H9 (cell line): ENCODE data around the gene PRR23A. TPM values are rescaled to one million over a fixed set of nuclear protein-coding genes. Genes with fewer than 3 reads are reported as not detected.

Experiments used
- DNase-seq: peaks from one replicate; pipeline ENCODE4 v3.0.0-alpha.2; 2017
- H2AFZ ChIP-seq: one replicate; pipeline ENCODE4 v1.6.1; 2013; ENCODE audit warnings: mild to moderate bottlenecking, low read length, control low read depth, moderate library complexity
- H2AK5ac ChIP-seq: 2 replicates; pipeline ENCODE4 v1.6.1; 2013; ENCODE audit warnings: low read length, control low read depth, mixed read lengths; ENCODE audit not compliant: insufficient read length
- H2BK120ac ChIP-seq: one replicate; pipeline ENCODE4 v1.6.1; 2013; ENCODE audit warnings: low read depth, mild to moderate bottlenecking, low read length, control low read depth, inconsistent platforms; ENCODE audit not compliant: poor library complexity, severe bottlenecking
- H2BK12ac ChIP-seq: 2 replicates; pipeline ENCODE4 v1.6.1; 2013; ENCODE audit warnings: low read length, control low read depth, mixed read lengths, low read depth; ENCODE audit not compliant: insufficient read length
- H2BK15ac ChIP-seq: 2 replicates; pipeline ENCODE4 v1.6.1; 2013; ENCODE audit warnings: low read depth, low read length, control low read depth
- H2BK20ac ChIP-seq: one replicate; pipeline ENCODE4 v1.6.1; 2013; ENCODE audit warnings: low read depth, mild to moderate bottlenecking, low read length, control low read depth, inconsistent platforms; ENCODE audit not compliant: poor library complexity, severe bottlenecking
- H2BK5ac ChIP-seq: 2 replicates; pipeline ENCODE4 v1.6.1; 2013; ENCODE audit warnings: low read length, control low read depth, mixed read lengths; ENCODE audit not compliant: insufficient read length
- H3K14ac ChIP-seq: 2 replicates; pipeline ENCODE4 v1.6.1; 2013; ENCODE audit warnings: low read length, control low read depth; ENCODE audit not compliant: insufficient read depth
- H3K18ac ChIP-seq: 2 replicates; pipeline ENCODE4 v1.6.1; 2013; ENCODE audit warnings: low read depth, mild to moderate bottlenecking, mixed read lengths, low read length, control low read depth; ENCODE audit not compliant: insufficient read length
- H3K23ac ChIP-seq: 2 replicates; pipeline ENCODE4 v1.6.1; 2013; ENCODE audit warnings: low read length, control low read depth, mixed read lengths, low read depth; ENCODE audit not compliant: insufficient read length
- H3K23me2 ChIP-seq: 2 replicates; pipeline ENCODE4 v1.6.1; 2013; ENCODE audit warnings: low read depth, mild to moderate bottlenecking, mixed read lengths, low read length, control low read depth; ENCODE audit not compliant: insufficient read length, poor library complexity, severe bottlenecking
- H3K27ac ChIP-seq: 2 replicates; pipeline ENCODE4 v1.5.1; 2013; ENCODE audit warnings: low read length, control low read depth, mixed read lengths, low read depth; ENCODE audit not compliant: insufficient read length
- H3K27me3 ChIP-seq: 2 replicates; pipeline ENCODE4 v1.6.1; 2013; ENCODE audit warnings: low read length, control low read depth, inconsistent platforms; ENCODE audit not compliant: insufficient read depth
- H3K4ac ChIP-seq: 2 replicates; pipeline ENCODE4 v1.6.1; 2013; ENCODE audit warnings: low read depth, mild to moderate bottlenecking, control low read depth, inconsistent platforms, low read length, moderate library complexity
- H3K4me1 ChIP-seq: 2 replicates; pipeline ENCODE4 v1.6.1; 2013; ENCODE audit warnings: low read length, control low read depth, inconsistent platforms; ENCODE audit not compliant: insufficient read depth
- H3K4me2 ChIP-seq: 2 replicates; pipeline ENCODE4 v1.6.1; 2013; ENCODE audit warnings: low read length, control low read depth, mixed read lengths; ENCODE audit not compliant: insufficient read length, insufficient read depth
- H3K56ac ChIP-seq: 2 replicates; pipeline ENCODE4 v1.6.1; 2013; ENCODE audit warnings: low read depth, mild to moderate bottlenecking, mixed read lengths, low read length, control low read depth; ENCODE audit not compliant: insufficient read length
- H3K79me1 ChIP-seq: 2 replicates; pipeline ENCODE4 v1.6.1; 2013; ENCODE audit warnings: low read depth, mild to moderate bottlenecking, moderate library complexity, low read length, control low read depth, inconsistent platforms; ENCODE audit not compliant: insufficient read depth, poor library complexity, severe bottlenecking
- H3K79me2 ChIP-seq: 2 replicates; pipeline ENCODE4 v1.6.1; 2013; ENCODE audit warnings: low read length, control low read depth, inconsistent platforms; ENCODE audit not compliant: insufficient read depth
- H3K9ac ChIP-seq: 2 replicates; pipeline ENCODE4 v1.6.1; 2013; ENCODE audit warnings: low read length, control low read depth, mixed read lengths; ENCODE audit not compliant: insufficient read length; ENCODE audit errors: extremely low read depth
- H3K9me3 ChIP-seq: one replicate; pipeline ENCODE4 v1.6.1; 2013; ENCODE audit warnings: low read depth, low read length, inconsistent platforms; ENCODE audit not compliant: control insufficient read depth
- H3T11ph ChIP-seq: one replicate; pipeline ENCODE4 v1.6.1; 2013; ENCODE audit warnings: mild to moderate bottlenecking, low read length, control low read depth, inconsistent platforms
- H4K20me1 ChIP-seq: one replicate; pipeline ENCODE4 v1.6.1; 2013; ENCODE audit not compliant: control insufficient read depth, insufficient read length, insufficient read depth
- H4K5ac ChIP-seq: 2 replicates; pipeline ENCODE4 v1.6.1; 2013; ENCODE audit warnings: low read depth, mild to moderate bottlenecking, mixed read lengths, low read length, control low read depth; ENCODE audit not compliant: insufficient read length
- H4K8ac ChIP-seq: replicated peaks from 2 replicates; pipeline ENCODE4 v1.6.1; 2013; ENCODE audit warnings: low read length, control low read depth, mixed read lengths, low read depth; ENCODE audit not compliant: insufficient read length
- H4K91ac ChIP-seq: 2 replicates; pipeline ENCODE4 v1.6.1; 2013; ENCODE audit warnings: low read depth, mild to moderate bottlenecking, moderate library complexity, mixed read lengths, low read length, control low read depth; ENCODE audit not compliant: insufficient read length
- H3K27ac Mint-ChIP-seq, 3 experiments: 2 replicates in 2 of 3; 3 replicates in 1 of 3; pipeline ENCODE4 v1.8.0; 2020 to 2021; ENCODE audit warnings: mixed read lengths in 3 of 3, mild to moderate bottlenecking in 1 of 3, moderate library complexity in 1 of 3
- H3K27me3 Mint-ChIP-seq: 2 replicates; pipeline ENCODE4 v1.8.0; 2021; ENCODE audit warnings: low read depth, mild to moderate bottlenecking, moderate library complexity, mixed read lengths
- H3K36me3 Mint-ChIP-seq, 3 experiments: 2 replicates in 2 of 3; 3 replicates in 1 of 3; pipeline ENCODE4 v1.8.0; 2020 to 2021; ENCODE audit warnings: low read depth in 3 of 3, mixed read lengths in 3 of 3; ENCODE audit not compliant: insufficient read depth in 1 of 3
- H3K4me1 Mint-ChIP-seq, 2 experiments: 2 replicates each; pipeline ENCODE4 v1.8.0; 2020; ENCODE audit warnings: mixed read lengths in 2 of 2
- H3K4me3 Mint-ChIP-seq, 2 experiments: 2 replicates in 1 of 2; 3 replicates in 1 of 2; pipeline ENCODE4 v1.8.0; 2020 to 2021; ENCODE audit warnings: mild to moderate bottlenecking in 2 of 2, mixed read lengths in 2 of 2, moderate library complexity in 1 of 2
- H3K9me3 Mint-ChIP-seq, 2 experiments: 2 replicates in 1 of 2; 3 replicates in 1 of 2; pipeline ENCODE4 v1.8.0; 2020; ENCODE audit warnings: mild to moderate bottlenecking in 2 of 2, mixed read lengths in 2 of 2, moderate library complexity in 1 of 2
- CTCF ChIP-seq: fragments of 200-600 bp; sonication (generic); conservative IDR thresholded peaks from 3 replicates; pipeline ENCODE4 v1.8.0; 2021; ENCODE audit warnings: antibody characterized with exemption, mild to moderate bottlenecking
- WGBS: extraction: QIAGEN DNeasy Blood & Tissue Kit; methylation state at CpG from one replicate; pipeline ENCODE4 v1.1.7; 2013; ENCODE audit warnings: missing lambda C conversion rate, low lambda C conversion rate, mixed read lengths; ENCODE audit not compliant: insufficient read length; ENCODE audit errors: extremely low coverage; 5-methylcytosine and 5-hydroxymethylcytosine counted together
- total RNA-seq: library from RNA; stranded (reverse); gene quantifications from 2 replicates; pipeline ENCODE4 v1.2.1, GENCODE V29; 2021

The PRR23A gene
- total RNA-seq, 1 experiment from 2014 or later = not detected

- Histone ChIP-seq H2AK5ac (no peak overlapping the region), H3K4me2 (no peak overlapping the region), H2BK12ac (no peak overlapping the region), H4K5ac (no peak overlapping the region), H3K14ac (no peak overlapping the region), H3K9ac (no peak overlapping the region), H3K27ac (no peak overlapping the region), H3K23me2 (no peaks in the 10 kb centered on the region), H2BK120ac (no peak overlapping the region), H3K18ac (no peak overlapping the region), H2AFZ (no peak overlapping the region), H4K8ac (no peak overlapping the region), H4K20me1 (no peaks in the 10 kb centered on the region), H2BK15ac (no peak overlapping the region), H3K23ac (no peak overlapping the region), H2BK20ac (no peak overlapping the region), H3K27me3 (no peaks in the 10 kb centered on the region), H3K79me2 (no peaks in the 10 kb centered on the region), H3K79me1 (no peaks in the 10 kb centered on the region), H3K4ac (no peak overlapping the region), H3K4me1 (no peaks in the 10 kb centered on the region), H3K9me3 (no peaks in the 10 kb centered on the region), H4K91ac (no peak overlapping the region), H3K56ac (no peak overlapping the region), H3T11ph (no peak overlapping the region), H2BK5ac (no peak overlapping the region)
- TF ChIP-seq CTCF = no peak
- Mint-ChIP-seq H3K27ac (no peak overlapping the region), H3K9me3 (no peaks in the 10 kb centered on the region), H3K27me3 (peaks cover 17% of the 10 kb centered on the region), H3K4me1 (no peaks in the 10 kb centered on the region), H3K36me3 (no peaks in the 10 kb centered on the region), H3K4me3 (no peak overlapping the region)
- no CpG with 5 or more reads among the region's 4 CpGs for WGBS
- no peak for DNase-seq
These were observed 20.1 kb downstream of the PRR23A start for GRCh38 chr3:138985932-138986331.
